HEK293 (cell line): ENCODE data around the gene G6PD.

Experiments
- FEZF1 ChIP-seq: fragments of 450-650 bp; formaldehyde crosslinking; IDR thresholded peaks from 2 replicates; pipeline ENCODE4 v1.5.1; 2016; ENCODE audit warnings: missing biosample characterization, missing genetic modification characterization
- GLI2 ChIP-seq: fragments of 450-650 bp; formaldehyde crosslinking; IDR thresholded peaks from 2 replicates; pipeline ENCODE4; 2017; ENCODE audit warnings: missing biosample characterization, missing genetic modification characterization, low read depth, borderline replicate concordance
- HOXC10 ChIP-seq: sonication (generic); formaldehyde crosslinking; IDR thresholded peaks from 2 replicates; pipeline ENCODE4 v1.8.1; 2023; ENCODE audit warnings: mild to moderate bottlenecking, missing genetic modification reagents
- KLF10 ChIP-seq: fragments of 450-650 bp; IDR thresholded peaks from 2 replicates; pipeline ENCODE4 v1.5.1; 2018; ENCODE audit warnings: missing biosample characterization, mild to moderate bottlenecking, missing genetic modification characterization
- MYNN ChIP-seq: fragments of 450-650 bp; formaldehyde crosslinking; IDR thresholded peaks from 2 replicates; pipeline ENCODE4 v1.5.1; 2016; ENCODE audit warnings: missing biosample characterization, missing genetic modification characterization, borderline replicate concordance
- SCRT1 ChIP-seq: fragments of 450-650 bp; formaldehyde crosslinking; IDR thresholded peaks from 2 replicates; pipeline ENCODE4 v1.5.1; 2016; ENCODE audit warnings: missing biosample characterization, missing genetic modification characterization, borderline replicate concordance
- SP2 ChIP-seq: fragments of 450-650 bp; formaldehyde crosslinking; IDR thresholded peaks from 2 replicates; pipeline ENCODE4 v1.5.1; 2016; ENCODE audit warnings: missing biosample characterization, missing genetic modification characterization
- SP7 ChIP-seq: fragments of 450-650 bp; formaldehyde crosslinking; IDR thresholded peaks from 2 replicates; pipeline ENCODE4 v1.5.1; 2016; ENCODE audit warnings: missing biosample characterization, missing genetic modification characterization
- ZNF10 ChIP-seq: fragments of 450-650 bp; formaldehyde crosslinking; IDR thresholded peaks from 2 replicates; pipeline ENCODE4 v1.5.1; 2017; ENCODE audit warnings: missing biosample characterization, missing genetic modification characterization
- ZNF121 ChIP-seq: fragments of 450-650 bp; formaldehyde crosslinking; IDR thresholded peaks from 2 replicates; pipeline ENCODE4 v1.5.1; 2016; ENCODE audit warnings: missing biosample characterization, missing genetic modification characterization
- ZNF157 ChIP-seq: fragments of 450-650 bp; formaldehyde crosslinking; IDR thresholded peaks from 2 replicates; pipeline ENCODE4 v1.5.1; 2016; ENCODE audit warnings: missing biosample characterization, missing genetic modification characterization
- ZNF274 ChIP-seq, 2 experiments: fragments of 200-500 bp in 1 of 2; fragments of 450-650 bp in 1 of 2; sonication (Bioruptor generic) in 1 of 2; formaldehyde crosslinking in 1 of 2; IDR thresholded peaks; 2 replicates each; pipeline versions ENCODE4 v1.5.1 to v1.6.1; 2014 to 2016; ENCODE audit warnings: borderline replicate concordance in 1 of 2, inconsistent platforms in 1 of 2, low read length in 1 of 2, missing biosample characterization in 1 of 2, missing genetic modification characterization in 1 of 2
- ZNF302 ChIP-seq: fragments of 450-650 bp; formaldehyde crosslinking; IDR thresholded peaks from 2 replicates; pipeline ENCODE4 v1.5.1; 2016; ENCODE audit warnings: missing biosample characterization, missing genetic modification characterization, low read depth
- ZNF350 ChIP-seq: fragments of 450-650 bp; formaldehyde crosslinking; IDR thresholded peaks from 2 replicates; pipeline ENCODE4 v1.5.0; 2017; ENCODE audit warnings: missing biosample characterization, mild to moderate bottlenecking, missing genetic modification characterization
- ZNF416 ChIP-seq: fragments of 450-650 bp; formaldehyde crosslinking; IDR thresholded peaks from 2 replicates; pipeline ENCODE4 v1.5.1; 2016; ENCODE audit warnings: missing biosample characterization, missing genetic modification characterization
- ZNF473 ChIP-seq: fragments of 450-650 bp; formaldehyde crosslinking; IDR thresholded peaks from 2 replicates; pipeline ENCODE4 v1.5.1; 2017; ENCODE audit warnings: missing biosample characterization, missing genetic modification characterization
- ZNF48 ChIP-seq: fragments of 450-650 bp; formaldehyde crosslinking; IDR thresholded peaks from 2 replicates; pipeline ENCODE4 v1.5.1; 2016; ENCODE audit warnings: missing biosample characterization, missing genetic modification characterization
- ZNF555 ChIP-seq: fragments of 450-650 bp; formaldehyde crosslinking; conservative IDR thresholded peaks from 2 replicates; pipeline ENCODE4 v1.5.1; 2017; ENCODE audit warnings: missing biosample characterization, mild to moderate bottlenecking, missing genetic modification characterization, inconsistent platforms
- ZNF621 ChIP-seq: fragments of 450-650 bp; formaldehyde crosslinking; IDR thresholded peaks from 2 replicates; pipeline ENCODE4 v1.5.1; 2017; ENCODE audit warnings: missing biosample characterization, missing genetic modification characterization
- ZNF629 ChIP-seq: fragments of 450-650 bp; formaldehyde crosslinking; IDR thresholded peaks from 2 replicates; pipeline ENCODE4 v1.5.1; 2017; ENCODE audit warnings: missing biosample characterization, missing genetic modification characterization
- ZNF658 ChIP-seq: fragments of 450-650 bp; formaldehyde crosslinking; IDR thresholded peaks from 2 replicates; pipeline ENCODE4; 2016; ENCODE audit warnings: missing biosample characterization, missing genetic modification characterization
- ZNF677 ChIP-seq: fragments of 450-650 bp; IDR thresholded peaks from 2 replicates; pipeline ENCODE4 v1.5.0; 2018; ENCODE audit warnings: missing biosample characterization, mild to moderate bottlenecking, missing genetic modification characterization, moderate library complexity
- ZNF785 ChIP-seq: fragments of 450-650 bp; formaldehyde crosslinking; IDR thresholded peaks from 2 replicates; pipeline ENCODE4 v1.5.1; 2016; ENCODE audit warnings: missing biosample characterization, missing genetic modification characterization
- ZSCAN23 ChIP-seq: fragments of 450-650 bp; formaldehyde crosslinking; IDR thresholded peaks from 2 replicates; pipeline ENCODE4 v1.5.1; 2016; ENCODE audit warnings: missing biosample characterization, missing genetic modification characterization
- TF ChIP-seq, protein P1 (sequence below): fragments of 450-650 bp; formaldehyde crosslinking; IDR thresholded peaks from 2 replicates; pipeline ENCODE4 v1.5.1; 2016; ENCODE audit warnings: missing biosample characterization, missing genetic modification characterization
- TF ChIP-seq, protein P2 (sequence below): fragments of 450-650 bp; formaldehyde crosslinking; IDR thresholded peaks from 2 replicates; pipeline ENCODE4 v1.5.1; 2016; ENCODE audit warnings: missing biosample characterization, missing genetic modification characterization
- TF ChIP-seq, protein P3 (sequence below): fragments of 450-650 bp; formaldehyde crosslinking; conservative IDR thresholded peaks from 2 replicates; pipeline ENCODE4 v1.5.1; 2016; ENCODE audit warnings: low read depth, missing biosample characterization, missing genetic modification characterization
- TF ChIP-seq, protein P4 (sequence below): fragments of 450-650 bp; formaldehyde crosslinking; IDR thresholded peaks from 2 replicates; pipeline ENCODE4; 2016; ENCODE audit warnings: missing biosample characterization, missing genetic modification characterization
- TF ChIP-seq, protein P5 (sequence below): fragments of 450-650 bp; formaldehyde crosslinking; IDR thresholded peaks from 2 replicates; pipeline ENCODE4 v1.5.1; 2016; ENCODE audit warnings: missing biosample characterization, missing genetic modification characterization

G6PD gene

DNA sequence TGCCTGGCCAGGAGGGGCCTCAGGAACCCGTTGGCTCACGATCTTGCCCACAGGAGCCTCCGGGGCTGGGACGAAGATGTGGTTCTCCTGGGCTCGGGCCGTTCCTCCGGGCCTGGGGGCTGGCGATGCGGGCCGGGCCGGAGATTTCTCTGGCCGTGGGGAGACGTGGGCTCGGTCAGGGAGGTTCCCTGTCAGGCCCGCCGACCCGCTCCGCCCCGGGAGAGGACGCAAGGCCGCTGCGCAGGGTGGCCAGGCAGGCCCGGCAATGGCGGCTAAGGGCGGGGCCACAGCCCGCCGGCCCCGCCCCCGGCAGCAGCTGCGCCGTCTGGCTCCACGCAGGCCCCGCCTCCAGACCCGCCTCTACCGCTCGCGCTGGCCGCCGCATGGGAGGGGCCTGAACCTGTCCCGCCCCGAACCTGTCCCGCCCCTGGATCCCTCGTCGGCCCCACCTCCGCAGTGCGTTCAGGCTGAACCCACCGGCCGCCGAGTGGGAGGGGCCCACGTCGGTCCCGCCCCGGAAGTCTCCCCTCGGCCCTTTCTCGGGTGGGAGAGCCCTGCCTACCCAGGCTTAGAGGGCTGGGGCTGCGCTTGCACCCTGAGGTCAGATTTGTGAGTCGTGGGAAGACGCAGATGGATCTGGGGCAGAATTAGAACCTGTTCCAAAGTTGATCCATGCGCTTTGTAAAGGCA is 30.5 kb downstream of the G6PD start, which contains the start of gene FAM3A (continued):
- TF ChIP-seq ZNF677 (tag by site-specific recombination) (no peak), ZNF785 (tag by site-specific recombination) (no peak), ZNF473 (tag by site-specific recombination) (no peak), HOXC10 (no peak), ZNF555 (tag by site-specific recombination) (no peak), ZNF658 (tag by site-specific recombination) (no peak), SP7 (tag by site-specific recombination) (no peak), GLI2 (tag by site-specific recombination) (no peak), ZNF350 (no peak), ZNF157 (no peak), ZNF629 (tag by site-specific recombination) (no peak), KLF10 (peak; percentile 67; the same call in 1 of the 2 replicates), MYNN (no peak), ZNF121 (tag by site-specific recombination) (no peak), ZNF10 (tag by site-specific recombination) (no peak), ZNF302 (tag by site-specific recombination) (no peak), ZSCAN23 (no peak), SP2 (tag by site-specific recombination) (peak; percentile 92), ZNF621 (tag by site-specific recombination) (no peak), ZNF48 (tag by site-specific recombination) (no peak), FEZF1 (peak; percentile 60; the same call in 1 of the 2 replicates), ZNF274 (IDR thresholded peaks at IDR 0.05; ENCODE audit: low read length) (no peak), ZNF274 (tag by site-specific recombination; IDR thresholded peaks at IDR 0.05; ENCODE audit: borderline replicate concordance) (no peak), SCRT1 (tag by site-specific recombination) (no peak), ZNF416 (no peak)
- TF ChIP-seq, protein P1, sequence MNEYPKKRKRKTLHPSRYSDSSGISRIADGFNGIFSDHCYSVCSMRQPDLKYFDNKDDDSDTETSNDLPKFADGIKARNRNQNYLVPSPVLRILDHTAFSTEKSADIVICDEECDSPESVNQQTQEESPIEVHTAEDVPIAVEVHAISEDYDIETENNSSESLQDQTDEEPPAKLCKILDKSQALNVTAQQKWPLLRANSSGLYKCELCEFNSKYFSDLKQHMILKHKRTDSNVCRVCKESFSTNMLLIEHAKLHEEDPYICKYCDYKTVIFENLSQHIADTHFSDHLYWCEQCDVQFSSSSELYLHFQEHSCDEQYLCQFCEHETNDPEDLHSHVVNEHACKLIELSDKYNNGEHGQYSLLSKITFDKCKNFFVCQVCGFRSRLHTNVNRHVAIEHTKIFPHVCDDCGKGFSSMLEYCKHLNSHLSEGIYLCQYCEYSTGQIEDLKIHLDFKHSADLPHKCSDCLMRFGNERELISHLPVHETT (tag by site-specific recombination): no peak
- TF ChIP-seq, protein P2, sequence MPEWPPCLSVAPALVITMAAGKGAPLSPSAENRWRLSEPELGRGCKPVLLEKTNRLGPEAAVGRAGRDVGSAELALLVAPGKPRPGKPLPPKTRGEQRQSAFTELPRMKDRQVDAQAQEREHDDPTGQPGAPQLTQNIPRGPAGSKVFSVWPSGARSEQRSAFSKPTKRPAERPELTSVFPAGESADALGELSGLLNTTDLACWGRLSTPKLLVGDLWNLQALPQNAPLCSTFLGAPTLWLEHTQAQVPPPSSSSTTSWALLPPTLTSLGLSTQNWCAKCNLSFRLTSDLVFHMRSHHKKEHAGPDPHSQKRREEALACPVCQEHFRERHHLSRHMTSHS: no peak
- TF ChIP-seq, protein P3, sequence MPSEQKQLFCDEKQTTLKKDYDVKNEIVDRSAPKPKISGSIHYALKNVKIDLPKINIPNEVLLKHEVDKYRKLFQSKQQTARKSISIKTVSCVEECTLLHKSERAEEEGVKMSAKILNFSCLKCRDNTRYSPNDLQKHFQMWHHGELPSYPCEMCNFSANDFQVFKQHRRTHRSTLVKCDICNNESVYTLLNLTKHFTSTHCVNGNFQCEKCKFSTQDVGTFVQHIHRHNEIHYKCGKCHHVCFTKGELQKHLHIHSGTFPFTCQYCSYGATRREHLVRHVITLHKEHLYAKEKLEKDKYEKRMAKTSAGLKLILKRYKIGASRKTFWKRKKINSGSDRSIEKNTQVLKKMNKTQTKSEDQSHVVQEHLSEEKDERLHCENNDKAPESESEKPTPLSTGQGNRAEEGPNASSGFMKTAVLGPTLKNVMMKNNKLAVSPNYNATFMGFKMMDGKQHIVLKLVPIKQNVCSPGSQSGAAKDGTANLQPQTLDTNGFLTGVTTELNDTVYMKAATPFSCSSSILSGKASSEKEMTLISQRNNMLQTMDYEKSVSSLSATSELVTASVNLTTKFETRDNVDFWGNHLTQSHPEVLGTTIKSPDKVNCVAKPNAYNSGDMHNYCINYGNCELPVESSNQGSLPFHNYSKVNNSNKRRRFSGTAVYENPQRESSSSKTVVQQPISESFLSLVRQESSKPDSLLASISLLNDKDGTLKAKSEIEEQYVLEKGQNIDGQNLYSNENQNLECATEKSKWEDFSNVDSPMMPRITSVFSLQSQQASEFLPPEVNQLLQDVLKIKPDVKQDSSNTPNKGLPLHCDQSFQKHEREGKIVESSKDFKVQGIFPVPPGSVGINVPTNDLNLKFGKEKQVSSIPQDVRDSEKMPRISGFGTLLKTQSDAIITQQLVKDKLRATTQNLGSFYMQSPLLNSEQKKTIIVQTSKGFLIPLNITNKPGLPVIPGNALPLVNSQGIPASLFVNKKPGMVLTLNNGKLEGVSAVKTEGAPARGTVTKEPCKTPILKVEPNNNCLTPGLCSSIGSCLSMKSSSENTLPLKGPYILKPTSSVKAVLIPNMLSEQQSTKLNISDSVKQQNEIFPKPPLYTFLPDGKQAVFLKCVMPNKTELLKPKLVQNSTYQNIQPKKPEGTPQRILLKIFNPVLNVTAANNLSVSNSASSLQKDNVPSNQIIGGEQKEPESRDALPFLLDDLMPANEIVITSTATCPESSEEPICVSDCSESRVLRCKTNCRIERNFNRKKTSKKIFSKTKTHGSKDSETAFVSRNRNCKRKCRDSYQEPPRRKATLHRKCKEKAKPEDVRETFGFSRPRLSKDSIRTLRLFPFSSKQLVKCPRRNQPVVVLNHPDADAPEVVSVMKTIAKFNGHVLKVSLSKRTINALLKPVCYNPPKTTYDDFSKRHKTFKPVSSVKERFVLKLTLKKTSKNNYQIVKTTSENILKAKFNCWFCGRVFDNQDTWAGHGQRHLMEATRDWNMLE: no peak
- TF ChIP-seq, protein P4, sequence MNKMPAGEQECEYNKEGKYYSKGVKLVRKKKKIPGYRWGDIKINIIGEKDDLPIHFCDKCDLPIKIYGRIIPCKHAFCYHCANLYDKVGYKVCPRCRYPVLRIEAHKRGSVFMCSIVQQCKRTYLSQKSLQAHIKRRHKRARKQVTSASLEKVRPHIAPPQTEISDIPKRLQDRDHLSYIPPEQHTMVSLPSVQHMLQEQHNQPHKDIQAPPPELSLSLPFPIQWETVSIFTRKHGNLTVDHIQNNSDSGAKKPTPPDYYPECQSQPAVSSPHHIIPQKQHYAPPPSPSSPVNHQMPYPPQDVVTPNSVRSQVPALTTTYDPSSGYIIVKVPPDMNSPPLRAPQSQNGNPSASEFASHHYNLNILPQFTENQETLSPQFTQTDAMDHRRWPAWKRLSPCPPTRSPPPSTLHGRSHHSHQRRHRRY: no peak
- TF ChIP-seq, protein P5, sequence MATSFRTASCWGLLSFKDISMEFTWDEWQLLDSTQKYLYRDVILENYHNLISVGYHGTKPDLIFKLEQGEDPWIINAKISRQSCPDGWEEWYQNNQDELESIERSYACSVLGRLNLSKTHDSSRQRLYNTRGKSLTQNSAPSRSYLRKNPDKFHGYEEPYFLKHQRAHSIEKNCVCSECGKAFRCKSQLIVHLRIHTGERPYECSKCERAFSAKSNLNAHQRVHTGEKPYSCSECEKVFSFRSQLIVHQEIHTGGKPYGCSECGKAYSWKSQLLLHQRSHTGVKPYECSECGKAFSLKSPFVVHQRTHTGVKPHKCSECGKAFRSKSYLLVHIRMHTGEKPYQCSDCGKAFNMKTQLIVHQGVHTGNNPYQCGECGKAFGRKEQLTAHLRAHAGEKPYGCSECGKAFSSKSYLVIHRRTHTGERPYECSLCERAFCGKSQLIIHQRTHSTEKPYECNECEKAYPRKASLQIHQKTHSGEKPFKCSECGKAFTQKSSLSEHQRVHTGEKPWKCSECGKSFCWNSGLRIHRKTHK (tag by site-specific recombination): no peak
